HG03354 (cell line): ENCODE data around the gene KRTAP10-1.

ENCODE experiments used
- ATAC-seq: cut with Tn5 transposase; IDR thresholded peaks from one replicate; pipeline ENCODE4 v1.9.1; 2021; ENCODE audit warnings: mild to moderate bottlenecking; ENCODE audit not compliant: unreplicated experiment, poor library complexity, severe bottlenecking

The KRTAP10-1 gene

DNA sequence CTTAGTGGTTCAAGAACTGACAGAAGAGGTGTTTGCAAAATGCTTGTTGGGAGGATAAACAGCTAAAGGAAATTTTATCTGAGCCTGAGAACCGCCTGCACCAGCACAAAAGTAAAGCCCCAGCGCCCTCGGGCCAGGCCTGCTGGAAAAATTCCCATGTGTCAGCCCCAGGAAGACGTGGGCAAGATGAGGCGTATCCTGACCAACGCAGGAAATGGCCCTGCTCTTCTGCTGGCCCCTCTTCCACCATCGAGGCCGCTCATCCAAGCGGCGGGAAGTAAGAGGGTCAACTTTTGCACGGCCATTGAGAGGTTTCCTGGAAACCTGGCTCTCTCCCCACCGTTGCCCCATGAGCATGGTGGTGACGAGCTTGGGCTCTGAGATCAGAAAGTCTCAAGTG, 45.0 kb downstream of the KRTAP10-1 start:
- ATAC-seq = no peak

DNA sequence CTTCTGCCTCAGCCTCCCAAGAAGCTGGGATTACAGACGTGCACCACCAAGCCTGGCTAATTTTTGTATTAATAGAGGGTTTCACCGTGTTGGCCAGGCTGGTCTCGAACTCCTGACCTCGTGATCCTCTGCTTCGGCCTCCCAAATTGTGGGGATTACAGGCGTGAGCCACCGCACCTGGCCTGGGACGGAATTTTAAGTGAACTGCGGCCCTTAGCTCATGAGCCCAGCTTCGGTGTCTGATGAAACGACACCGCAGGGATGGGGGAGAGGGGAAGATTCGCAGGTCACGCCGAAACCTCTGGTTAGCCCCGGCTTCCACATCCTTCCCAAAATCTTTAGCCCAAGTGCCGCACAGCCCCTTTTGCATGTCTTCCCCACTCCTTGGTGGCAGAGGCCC, 45.6 kb downstream of the KRTAP10-1 start:
- ATAC-seq = no peak

DNA sequence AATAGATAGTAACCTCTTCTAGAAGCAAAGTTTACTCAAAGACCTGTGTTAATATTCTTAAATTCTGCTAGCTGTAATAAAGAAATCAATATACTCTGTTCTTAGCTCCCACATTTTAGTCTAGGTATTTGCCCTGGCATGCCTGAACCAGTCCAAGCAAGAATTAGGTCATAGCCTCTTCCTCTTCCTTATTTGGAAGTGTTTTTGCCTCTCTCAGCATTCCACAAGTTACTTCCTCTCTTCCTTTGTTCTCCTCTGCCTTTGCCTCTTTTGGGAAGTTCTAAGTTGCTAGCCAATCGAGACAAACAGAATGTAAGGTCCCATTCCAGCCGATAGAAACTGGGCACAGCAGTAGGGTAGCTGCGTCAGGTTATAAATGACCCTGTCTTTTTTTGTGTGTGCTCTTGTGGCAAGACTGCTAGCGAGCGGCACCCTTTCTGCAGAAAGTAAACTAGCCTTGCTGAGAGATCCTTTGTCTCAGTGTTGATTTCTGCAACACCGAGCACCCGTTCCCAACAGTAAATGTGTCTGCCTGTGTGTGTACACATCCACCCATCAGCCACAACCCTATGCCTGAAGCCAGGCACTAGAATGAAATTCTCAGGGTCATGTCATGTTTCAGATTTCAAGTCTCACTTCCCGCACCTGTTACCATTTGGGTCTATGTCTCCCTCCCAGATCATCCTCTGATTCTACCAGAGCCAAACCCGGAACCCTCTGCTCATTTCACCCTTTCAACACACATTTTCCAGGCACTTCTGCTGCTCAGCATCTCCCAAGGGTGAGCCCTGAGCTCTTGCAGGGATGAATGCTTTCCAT, 47.2 kb downstream of the KRTAP10-1 start:
- ATAC-seq = no peak

DNA sequence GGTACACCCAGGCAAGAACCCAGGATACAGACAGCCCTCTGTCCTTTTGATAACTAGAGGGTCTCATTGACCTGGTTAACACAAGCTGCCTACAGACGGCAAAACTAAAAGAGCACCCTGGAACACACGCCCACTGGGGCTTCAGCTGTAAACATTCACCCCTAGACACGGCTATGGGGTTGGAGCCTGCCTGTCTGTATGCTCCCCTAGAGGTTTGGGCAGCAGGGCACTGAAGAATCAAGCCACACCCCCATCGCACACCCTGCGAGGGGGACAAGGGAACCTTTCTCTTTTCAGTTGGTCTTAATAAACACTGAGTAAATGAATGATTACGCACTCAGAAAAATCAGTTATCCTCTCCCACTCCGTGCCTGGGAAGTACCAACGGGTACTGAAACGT, 49.2 kb downstream of the KRTAP10-1 start:
- no peak for ATAC-seq

DNA sequence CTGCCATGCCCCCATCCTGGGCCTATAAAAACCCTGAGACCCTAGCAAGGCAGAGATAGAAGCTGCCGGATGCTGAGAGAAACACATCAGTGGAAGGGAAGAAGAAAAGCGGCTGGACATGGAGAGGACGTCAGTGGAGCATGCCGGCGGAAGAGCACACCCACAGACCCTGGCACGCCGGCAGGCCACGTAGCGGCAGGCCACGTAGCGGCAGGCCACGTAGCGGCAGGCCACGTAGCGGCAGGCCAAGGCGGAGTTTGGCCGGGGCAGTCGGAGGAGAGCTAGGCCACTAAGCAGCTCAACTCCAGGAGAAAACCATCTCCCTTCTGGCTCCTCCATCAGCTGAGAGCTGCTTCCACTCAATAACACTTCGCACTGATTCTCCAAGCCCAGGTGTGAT, 49.6 kb downstream of the KRTAP10-1 start:
- ATAC-seq = no peak

DNA sequence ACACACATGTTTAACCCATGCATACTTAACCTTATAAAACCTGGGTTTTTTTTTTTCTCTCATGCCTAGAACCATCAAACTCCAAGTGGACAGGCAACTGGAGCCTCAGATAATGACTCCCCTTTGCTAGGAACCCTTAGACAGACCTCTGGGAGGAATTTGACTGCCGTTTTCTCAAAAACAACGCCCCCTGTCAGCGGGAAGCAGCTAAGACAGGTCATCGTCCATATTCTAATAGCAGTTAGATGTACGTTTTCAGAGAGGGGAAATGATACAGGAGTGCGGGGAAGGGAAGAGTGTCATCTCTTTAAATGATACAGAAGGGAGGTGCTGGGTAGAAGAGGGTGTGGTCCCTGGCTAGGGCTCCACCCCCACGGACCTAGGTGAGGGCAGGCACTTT, 50.0 kb downstream of the KRTAP10-1 start:
- ATAC-seq = no peak
